ENCODE measurements around the gene RSRC2.
"Not testable (repeated sequence)": the region's sequence is repeated elsewhere in the genome, so short reads cannot be mapped to it uniquely, and the experiment has no call there.

The RSRC2 gene

GRCh38 chr12:122517877-122518276 lies 8.9 kb downstream of the RSRC2 start:
- DNase-seq = no peak

- DNase-seq = no peak
Measured at GRCh38 chr12:122516544-122517361, 10.0 kb downstream of the RSRC2 start.

- DNase-seq = no peak
Measured at GRCh38 chr12:122515275-122515674, 11.5 kb downstream of the RSRC2 start.

- DNase-seq = no peak
Measured at GRCh38 chr12:122513660-122514059, 13.1 kb downstream of the RSRC2 start.

GRCh38 chr12:122513028-122513427 lies 13.7 kb downstream of the RSRC2 start:
- DNase-seq = not testable (repeated sequence)

- no peak for DNase-seq
Measured at GRCh38 chr12:122508163-122508562, 18.6 kb downstream of the RSRC2 start.

GRCh38 chr12:122506393-122506938 lies 20.3 kb downstream of the RSRC2 start:
- DNase-seq = no peak

- DNase-seq = no peak
Measured at GRCh38 chr12:122505419-122506051, 21.2 kb downstream of the RSRC2 start.

- no peak for DNase-seq
Measured at GRCh38 chr12:122503783-122504590, 22.7 kb downstream of the RSRC2 start.

- DNase-seq = no peak
Measured at GRCh38 chr12:122503147-122503751, 23.5 kb downstream of the RSRC2 start.

- no peak for DNase-seq
Measured at GRCh38 chr12:122501489-122501989, 25.2 kb downstream of the RSRC2 start.

GRCh38 chr12:122500685-122501488 lies 25.8 kb downstream of the RSRC2 start, which contains the start of gene ZCCHC8:
TSS of gene ZCCHC8 (minus strand) at chr12:122500932. CDS start at chr12:122500840, 92 bp downstream.
- DNase-seq = peak; percentile 98

GRCh38 chr12:122499991-122500684 lies 26.6 kb downstream of the RSRC2 start:
- peak; percentile 36 for DNase-seq

GRCh38 chr12:122495258-122495657 lies 31.5 kb downstream of the RSRC2 start:
- DNase-seq = no peak

- not testable (repeated sequence) for DNase-seq
Measured at GRCh38 chr12:122493222-122493621, 33.5 kb downstream of the RSRC2 start.

GRCh38 chr12:122491991-122492390 lies 34.7 kb downstream of the RSRC2 start:
- DNase-seq = no peak

GRCh38 chr12:122489038-122489437 lies 37.7 kb downstream of the RSRC2 start:
- no peak for DNase-seq

- not testable (repeated sequence) for DNase-seq
Measured at GRCh38 chr12:122487807-122488206, 38.9 kb downstream of the RSRC2 start.

GRCh38 chr12:122486805-122487426 lies 39.8 kb downstream of the RSRC2 start:
- no peak for DNase-seq

- DNase-seq = not testable (repeated sequence)
Measured at GRCh38 chr12:122486360-122486759, 40.4 kb downstream of the RSRC2 start.

Measured in NCI-H1048 (cell line).